SU-DHL-6 (cell line): ENCODE data around the gene ST6GALNAC6.

ENCODE experiments used
- EZH2phosphoT487 ChIP-seq: fragments of 200-600 bp; sonication (generic), shearing (Covaris generic); conservative IDR thresholded peaks from 2 replicates; pipeline ENCODE4 v1.6.1; 2018; ENCODE audit warnings: mild to moderate bottlenecking, antibody characterized with exemption, low read length, moderate library complexity, mixed read lengths
- TF ChIP-seq, protein P1 (sequence below): fragments of 200-600 bp; sonication (generic); IDR thresholded peaks from one replicate; pipeline ENCODE4 v1.5.1; 2017; ENCODE audit warnings: antibody characterized with exemption, mild to moderate bottlenecking, low read length, moderate library complexity; ENCODE audit not compliant: insufficient read depth, poor library complexity, severe bottlenecking

DNA sequence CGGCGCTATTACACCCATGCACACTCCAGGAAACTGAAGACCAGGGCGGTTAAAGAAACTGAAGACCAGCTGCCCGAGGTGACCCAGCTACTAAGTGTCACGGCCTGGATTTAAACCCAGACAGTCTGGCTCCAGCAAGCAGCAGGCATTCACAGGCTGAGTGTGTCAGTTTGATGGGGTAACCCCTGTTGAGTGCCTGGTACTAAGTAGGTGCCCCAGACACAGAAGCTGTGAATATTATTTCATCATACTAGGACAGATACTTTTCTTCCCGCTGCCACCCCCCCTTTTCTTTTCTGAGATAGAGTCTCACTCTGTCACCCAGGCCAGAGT, 52.3 kb downstream of the ST6GALNAC6 start:
- TF ChIP-seq, protein P1, sequence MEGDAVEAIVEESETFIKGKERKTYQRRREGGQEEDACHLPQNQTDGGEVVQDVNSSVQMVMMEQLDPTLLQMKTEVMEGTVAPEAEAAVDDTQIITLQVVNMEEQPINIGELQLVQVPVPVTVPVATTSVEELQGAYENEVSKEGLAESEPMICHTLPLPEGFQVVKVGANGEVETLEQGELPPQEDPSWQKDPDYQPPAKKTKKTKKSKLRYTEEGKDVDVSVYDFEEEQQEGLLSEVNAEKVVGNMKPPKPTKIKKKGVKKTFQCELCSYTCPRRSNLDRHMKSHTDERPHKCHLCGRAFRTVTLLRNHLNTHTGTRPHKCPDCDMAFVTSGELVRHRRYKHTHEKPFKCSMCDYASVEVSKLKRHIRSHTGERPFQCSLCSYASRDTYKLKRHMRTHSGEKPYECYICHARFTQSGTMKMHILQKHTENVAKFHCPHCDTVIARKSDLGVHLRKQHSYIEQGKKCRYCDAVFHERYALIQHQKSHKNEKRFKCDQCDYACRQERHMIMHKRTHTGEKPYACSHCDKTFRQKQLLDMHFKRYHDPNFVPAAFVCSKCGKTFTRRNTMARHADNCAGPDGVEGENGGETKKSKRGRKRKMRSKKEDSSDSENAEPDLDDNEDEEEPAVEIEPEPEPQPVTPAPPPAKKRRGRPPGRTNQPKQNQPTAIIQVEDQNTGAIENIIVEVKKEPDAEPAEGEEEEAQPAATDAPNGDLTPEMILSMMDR: no peak
- TF ChIP-seq EZH2phosphoT487: no peak
